ENCODE data around the gene SEZ6L2.
"Not testable (repeated sequence)": the region's sequence is repeated elsewhere in the genome, so short reads cannot be mapped to it uniquely, and the experiment has no call there.

SEZ6L2 gene

DNA sequence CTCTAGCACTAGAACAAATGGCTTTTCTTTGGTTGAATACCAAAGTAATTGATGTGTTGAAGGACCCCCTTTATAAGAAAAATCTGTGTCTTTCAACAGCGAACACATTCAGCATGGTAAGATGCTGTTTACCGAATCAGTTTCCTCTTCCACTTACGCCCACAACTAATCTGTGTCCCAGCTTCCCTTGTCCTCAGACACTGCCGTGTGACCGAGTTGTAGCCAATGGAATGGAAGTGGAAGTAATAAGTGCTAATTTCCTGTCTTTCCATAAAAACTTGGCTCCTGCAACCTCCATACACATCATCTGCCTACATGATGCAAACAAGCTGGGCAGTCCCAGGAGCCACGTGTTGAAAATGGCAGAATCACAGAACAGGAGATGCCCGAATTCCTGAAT lies 46.7 kb downstream of the SEZ6L2 start:
- peak; percentile 26 for DNase-seq (ENCODE audit: low spot score)

DNA sequence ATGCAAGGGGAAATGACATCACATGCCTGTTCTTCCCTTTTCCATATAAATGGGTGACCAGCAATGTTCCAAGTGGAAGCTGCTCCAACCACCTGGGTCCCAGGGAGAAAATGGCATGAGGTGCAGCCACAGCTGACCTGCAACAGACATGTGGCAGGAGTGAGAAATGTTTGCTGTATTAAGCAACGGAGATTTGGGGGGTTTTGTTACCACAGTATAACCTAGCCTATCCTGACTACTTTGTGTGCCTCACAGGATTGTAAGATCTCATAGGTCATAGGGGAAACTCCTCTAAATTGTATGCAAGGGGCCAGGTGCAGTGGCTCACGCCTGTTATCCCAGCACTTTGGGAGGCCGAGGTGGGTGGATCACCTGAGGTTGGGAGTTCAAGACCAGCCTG lies 48.4 kb downstream of the SEZ6L2 start:
- no peak for DNase-seq (ENCODE audit: low spot score)

DNA sequence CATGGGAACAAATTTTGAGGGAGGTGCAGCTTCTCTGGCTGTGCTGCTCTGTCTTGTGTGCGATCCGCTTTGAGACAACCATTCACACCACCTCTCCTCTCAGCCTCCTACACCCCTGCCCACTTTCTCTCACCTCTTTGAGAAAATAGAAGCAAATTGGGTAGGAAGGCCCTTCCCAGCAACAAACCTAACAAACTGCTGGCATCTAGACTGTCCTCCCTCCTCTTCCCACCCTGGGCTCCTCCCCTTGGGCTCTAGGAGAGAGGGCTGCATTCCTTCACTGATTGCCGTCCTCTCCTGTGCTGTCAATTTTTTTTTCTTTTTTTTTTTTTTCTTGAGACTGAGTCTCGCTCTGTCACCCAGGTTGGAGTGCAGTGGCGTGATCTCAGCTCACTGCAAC lies 49.8 kb downstream of the SEZ6L2 start:
- no peak for DNase-seq (ENCODE audit: low spot score)

- peak; percentile 82 for DNase-seq (ENCODE audit: low spot score)
Measured at GRCh38 chr16:29848420-29849297, 50.7 kb downstream of the SEZ6L2 start.

DNA sequence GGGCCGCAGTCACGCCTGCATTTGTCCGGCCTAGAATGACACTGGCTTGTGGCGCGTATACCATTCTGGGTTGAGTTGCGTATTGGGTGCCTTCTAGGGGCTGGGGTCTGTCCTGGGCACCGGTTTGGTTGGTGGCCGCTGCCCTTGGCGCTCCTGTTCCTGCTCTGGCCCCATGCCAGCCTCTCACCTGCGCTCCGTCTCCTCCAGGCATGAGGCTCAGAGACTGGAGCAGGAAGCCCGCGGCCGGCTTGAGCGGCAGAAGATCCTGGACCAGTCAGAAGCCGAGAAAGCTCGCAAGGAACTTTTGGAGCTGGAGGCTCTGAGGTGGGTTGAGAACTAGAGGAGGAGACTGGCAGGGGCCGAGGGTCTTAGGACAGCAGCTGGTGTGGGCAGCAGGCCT lies 53.7 kb downstream of the SEZ6L2 start:
- DNase-seq (ENCODE audit: low spot score): no peak

GRCh38 chr16:29844575-29845331 lies 54.6 kb downstream of the SEZ6L2 start:
- no peak for DNase-seq (ENCODE audit: low spot score)

DNA sequence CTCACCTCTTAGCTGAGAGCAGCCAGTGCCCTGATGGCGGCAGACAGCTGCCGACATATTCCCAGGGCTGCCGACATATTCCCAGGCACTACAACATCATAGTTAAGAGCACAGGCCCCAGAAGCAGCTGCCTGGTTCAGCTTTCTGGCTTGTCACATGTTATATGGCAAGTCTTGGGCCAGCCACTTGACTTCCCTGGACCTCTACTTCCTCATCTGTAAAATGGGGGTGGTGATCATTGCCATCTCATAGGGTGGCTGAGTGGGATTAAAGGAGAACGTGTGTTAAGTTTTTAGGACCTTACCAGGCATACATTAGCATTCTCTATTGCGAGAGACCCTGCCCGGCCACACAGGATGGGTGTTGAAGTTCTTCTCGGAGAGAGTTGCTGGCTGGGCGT lies 55.4 kb downstream of the SEZ6L2 start:
- DNase-seq (ENCODE audit: low spot score): no peak

DNA sequence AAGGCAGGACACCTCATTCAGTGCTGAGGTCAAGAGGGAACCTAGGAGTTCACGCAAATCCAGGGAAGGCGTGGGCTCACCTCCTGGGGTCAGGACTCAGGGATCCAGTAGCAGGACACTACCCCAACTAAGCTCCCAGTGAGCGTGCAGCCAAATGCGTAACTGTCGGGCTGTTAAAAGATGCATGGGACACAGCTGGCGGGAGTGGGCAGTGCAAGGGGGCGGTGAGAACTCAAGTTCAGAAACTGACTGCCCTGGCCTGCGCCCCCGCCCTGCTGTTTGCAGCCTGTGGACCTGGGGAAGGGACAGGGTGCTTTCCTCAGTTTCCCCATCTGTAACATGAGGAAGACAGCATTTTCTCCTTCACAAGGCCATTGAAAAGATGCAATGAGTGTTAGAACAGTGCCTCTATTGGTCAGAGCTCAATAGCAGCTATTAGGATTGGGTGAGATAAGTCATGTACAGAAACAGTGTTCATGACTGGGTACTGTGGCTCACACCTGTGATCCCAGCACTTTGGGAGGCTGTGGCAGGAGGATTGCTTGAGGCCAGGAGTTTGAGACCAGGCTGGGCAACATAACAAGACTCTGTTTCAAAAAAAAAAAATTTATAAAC lies 56.5 kb downstream of the SEZ6L2 start:
- DNase-seq (ENCODE audit: low spot score): no peak

- DNase-seq (ENCODE audit: low spot score): no peak
Measured at GRCh38 chr16:29841631-29842030, 57.7 kb downstream of the SEZ6L2 start.

- no peak for DNase-seq (ENCODE audit: low spot score)
Measured at GRCh38 chr16:29840240-29840639, 59.1 kb downstream of the SEZ6L2 start.

DNA sequence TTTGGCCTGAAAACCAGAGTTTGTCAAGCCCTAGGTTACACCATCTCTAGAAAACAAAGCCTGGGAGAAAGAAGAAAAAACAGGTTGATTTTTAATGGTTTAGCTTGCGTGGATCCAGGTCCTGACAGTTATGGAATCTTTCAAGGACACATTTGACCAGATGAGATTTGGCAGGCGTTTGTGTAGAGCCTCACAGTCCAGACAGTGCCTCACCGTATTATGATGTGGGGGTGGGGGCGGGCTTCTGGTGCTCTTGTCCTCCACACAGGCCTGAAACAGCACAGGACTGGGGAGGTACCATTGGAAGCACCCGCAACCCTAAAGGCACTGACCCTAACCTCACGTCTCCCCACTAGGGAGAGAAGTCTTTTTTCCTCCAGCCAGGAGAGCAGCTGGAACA lies 59.5 kb downstream of the SEZ6L2 start:
- no peak for DNase-seq (ENCODE audit: low spot score)

- DNase-seq (ENCODE audit: low spot score): no peak
Measured at GRCh38 chr16:29837841-29838240, 61.5 kb downstream of the SEZ6L2 start.

- no peak for DNase-seq (ENCODE audit: low spot score)
Measured at GRCh38 chr16:29836623-29837022, 62.7 kb downstream of the SEZ6L2 start.

GRCh38 chr16:29835926-29836325 lies 63.4 kb downstream of the SEZ6L2 start:
- no peak for DNase-seq (ENCODE audit: low spot score)

DNA sequence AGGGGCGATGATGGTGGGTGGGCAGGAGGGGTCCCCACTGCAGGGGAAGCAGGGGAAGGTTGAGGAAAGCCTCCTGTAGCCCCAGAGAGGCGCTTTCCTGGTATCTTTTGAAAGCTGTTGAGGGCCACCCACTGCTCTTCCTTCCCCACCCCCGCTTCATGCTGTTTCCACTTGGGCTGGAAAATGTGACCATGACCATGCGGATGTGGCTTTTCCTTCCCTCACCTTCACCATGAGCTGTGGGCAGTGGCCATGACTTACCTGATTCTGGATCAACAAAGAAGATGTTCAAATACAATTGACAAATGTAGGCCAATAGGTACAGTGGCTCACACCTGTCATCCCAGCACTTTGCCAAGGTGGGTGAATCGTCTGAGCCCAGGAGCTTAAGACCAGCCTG lies 65.3 kb downstream of the SEZ6L2 start:
- no peak for DNase-seq (ENCODE audit: low spot score)

DNA sequence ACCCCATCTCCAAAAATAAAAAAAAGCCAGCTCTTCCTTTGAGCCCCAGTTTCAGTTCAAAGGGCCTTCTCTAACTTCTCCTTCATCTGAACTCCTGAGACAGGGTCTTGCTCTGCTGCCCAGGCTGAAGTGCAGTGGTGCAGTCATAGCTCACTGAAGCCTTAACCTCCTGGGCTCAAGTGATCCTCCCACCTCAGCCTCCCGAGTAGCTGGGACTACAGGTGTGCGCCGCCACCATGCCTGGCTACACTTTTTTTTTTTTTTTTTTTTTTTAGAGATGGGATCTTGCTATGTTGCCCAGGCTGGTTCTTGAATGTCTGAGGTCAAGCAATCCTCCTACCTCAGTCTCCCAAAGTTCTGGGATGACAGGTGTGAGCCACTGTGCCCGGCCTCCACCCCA lies 66.1 kb downstream of the SEZ6L2 start:
- DNase-seq (ENCODE audit: low spot score): not testable (repeated sequence)

DNA sequence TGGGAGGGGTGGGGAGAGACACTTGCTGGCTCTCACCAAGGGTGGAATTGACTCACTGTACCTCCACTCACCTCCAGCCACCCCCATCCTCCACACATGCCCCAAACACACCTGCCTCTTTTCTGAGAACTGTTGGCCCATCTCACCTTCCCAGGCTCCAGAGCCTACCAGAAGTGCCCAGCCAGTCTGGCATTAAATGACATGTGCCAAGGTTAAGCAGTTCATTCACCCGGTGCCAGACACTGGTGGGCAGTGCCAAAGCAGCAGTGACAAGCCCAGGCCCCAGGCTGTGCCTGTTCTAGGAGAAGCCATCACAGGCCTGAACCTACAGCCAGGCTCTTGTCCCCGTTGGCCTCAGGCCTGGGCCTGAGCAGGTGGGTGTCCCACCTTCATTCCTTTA lies 67.9 kb downstream of the SEZ6L2 start:
- no peak for DNase-seq (ENCODE audit: low spot score)

DNA sequence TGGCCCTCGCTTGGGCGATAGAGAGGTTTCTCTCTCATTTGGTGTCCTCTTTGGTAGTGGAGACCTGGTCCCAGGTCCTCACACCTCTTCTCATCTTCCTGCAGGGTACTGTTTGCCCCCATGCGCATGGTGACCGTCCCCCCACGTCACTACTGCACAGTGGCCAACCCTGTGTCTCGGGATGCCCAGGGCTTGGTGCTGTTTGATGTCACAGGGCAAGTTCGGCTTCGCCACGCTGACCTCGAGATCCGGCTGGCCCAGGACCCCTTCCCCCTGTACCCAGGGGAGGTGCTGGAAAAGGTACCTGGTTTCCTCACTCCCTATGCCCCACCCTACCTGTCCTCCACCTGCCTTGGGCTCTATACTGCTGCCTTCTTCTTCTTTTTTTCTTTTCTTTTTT lies 68.6 kb downstream of the SEZ6L2 start:
- DNase-seq (ENCODE audit: low spot score): no peak

- DNase-seq (ENCODE audit: low spot score): no peak
Measured at GRCh38 chr16:29826342-29826695, 73.0 kb downstream of the SEZ6L2 start.

DNA sequence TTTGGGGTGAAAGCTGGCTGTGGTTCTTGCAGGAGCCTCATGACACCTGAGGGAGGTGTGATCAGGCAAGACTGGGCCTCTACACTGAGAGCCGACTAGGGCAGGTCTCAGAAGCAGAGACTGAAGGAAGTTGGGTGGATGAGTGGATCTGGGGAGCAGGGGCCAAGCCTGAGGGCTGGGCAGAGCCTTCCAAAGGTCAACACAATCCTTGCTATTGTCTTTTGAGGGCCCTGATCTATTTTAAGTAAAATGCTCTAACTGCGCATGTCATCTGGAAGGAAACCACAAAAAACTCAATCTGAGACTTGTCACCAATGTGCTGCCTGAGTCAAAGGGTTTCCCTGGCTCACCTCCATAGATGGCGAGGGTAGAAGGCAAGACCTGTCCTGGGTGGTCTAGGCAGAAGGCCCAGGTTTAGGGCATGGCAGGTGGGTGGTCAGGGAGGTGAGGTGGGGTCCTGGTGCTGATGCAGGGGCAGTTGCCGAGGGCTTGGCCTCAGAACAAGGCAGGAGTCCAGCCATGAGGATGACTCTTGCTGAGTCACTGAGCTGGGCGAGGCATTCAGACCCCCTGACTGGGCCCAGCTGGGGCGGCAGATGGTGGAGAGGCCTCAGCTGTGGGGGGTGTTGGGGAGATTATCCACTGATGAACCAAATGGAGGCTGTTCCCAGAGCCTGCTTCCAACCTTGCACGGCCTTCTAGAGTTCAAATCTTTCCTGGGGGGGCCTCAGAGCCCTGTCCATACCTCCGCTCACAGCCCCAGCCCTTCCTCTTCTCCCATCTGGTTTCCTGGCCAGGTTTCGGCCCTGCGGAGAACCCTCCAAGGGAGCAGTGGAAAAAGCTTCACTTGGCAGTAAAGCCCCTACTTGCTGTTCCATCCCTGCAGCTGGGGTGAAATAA lies 74.0 kb downstream of the SEZ6L2 start:
- DNase-seq (ENCODE audit: low spot score): peak; percentile 84

DNA sequence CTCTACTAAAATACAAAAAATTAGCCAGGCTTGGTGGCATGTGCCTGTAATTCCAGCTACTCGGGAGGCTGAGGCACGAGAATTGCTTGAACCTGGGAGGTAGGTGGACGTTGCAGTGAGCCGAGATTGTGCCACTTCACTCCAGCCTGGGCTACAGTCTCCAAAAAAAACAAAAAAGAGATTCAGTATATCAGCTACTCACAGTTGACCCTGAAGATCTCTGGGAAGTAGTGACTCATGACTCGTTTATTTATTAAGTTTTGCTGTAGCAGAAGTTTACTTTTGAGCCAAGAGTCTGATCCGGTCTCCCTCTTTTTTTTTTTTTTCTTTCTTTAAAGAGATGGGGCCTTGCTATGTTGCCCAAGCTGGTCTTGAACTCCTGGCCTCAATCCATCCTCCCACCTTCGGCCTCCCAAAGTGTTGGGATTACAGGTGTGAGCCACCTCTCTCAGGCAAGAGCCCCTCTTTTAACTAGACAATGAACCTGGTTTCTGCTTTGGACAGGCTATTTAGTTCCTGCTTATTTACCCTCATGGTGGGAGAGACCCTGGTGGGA lies 74.7 kb downstream of the SEZ6L2 start:
- peak; percentile 83 for DNase-seq (ENCODE audit: low spot score)

DNA sequence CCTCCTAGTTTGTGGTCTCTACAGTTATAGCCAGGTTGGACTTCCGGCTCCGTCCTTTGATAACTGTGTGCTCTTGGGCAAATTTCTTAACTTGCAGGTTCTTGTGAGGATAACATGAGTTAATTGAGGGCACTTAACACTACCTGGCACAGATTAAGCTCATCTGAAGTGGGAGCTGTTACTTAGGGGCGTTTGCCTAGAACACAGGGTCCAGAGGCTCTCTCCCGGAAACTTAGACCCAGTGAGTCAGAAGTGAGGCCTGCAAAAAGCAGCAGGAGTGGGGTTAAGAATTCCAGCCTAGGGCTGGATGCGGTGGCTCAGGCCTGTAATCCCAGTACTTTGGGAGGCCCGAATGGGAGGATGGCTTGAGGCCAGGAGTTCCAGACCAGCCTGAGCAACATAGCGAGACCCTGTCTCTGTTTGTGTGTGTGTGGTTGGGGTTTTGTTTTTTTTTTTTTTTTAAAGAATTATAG lies 77.7 kb downstream of the SEZ6L2 start:
- DNase-seq (ENCODE audit: low spot score): peak; percentile 84
